Muscle of leg (tissue), 11 donors: ENCODE data around the gene CACNA2D2. TPM values are rescaled to one million over a fixed set of nuclear protein-coding genes. Genes with fewer than 3 reads are reported as not detected.
A peak's percentile ranks its signal among the peaks of the same experiment; 100 is the strongest.
"Not testable (repeated sequence)": the region's sequence is repeated elsewhere in the genome, so short reads cannot be mapped to it uniquely, and the experiment has no call there.

Source experiments
- DNase-seq: peaks from one replicate; pipeline ENCODE4 v3.0.0; 2013
- H3K27ac ChIP-seq: one replicate; pipeline ENCODE4 v1.5.1; 2013; ENCODE audit warnings: mild to moderate bottlenecking, low read length, control low read depth
- H3K27me3 ChIP-seq: one replicate; pipeline ENCODE4 v1.6.1; 2013; ENCODE audit warnings: low read length; ENCODE audit not compliant: control insufficient read depth, insufficient read depth
- H3K36me3 ChIP-seq: one replicate; pipeline ENCODE4 v1.6.1; 2013; ENCODE audit warnings: low read length; ENCODE audit not compliant: control insufficient read depth, insufficient read depth
- H3K4me1 ChIP-seq: one replicate; pipeline ENCODE4 v1.6.1; 2013; ENCODE audit warnings: low read length; ENCODE audit not compliant: control insufficient read depth, insufficient read depth
- H3K4me3 ChIP-seq: one replicate; pipeline ENCODE4 v1.5.1; 2013; ENCODE audit warnings: low read length, control low read depth
- H3K9me3 ChIP-seq: replicated peaks from 2 replicates; pipeline ENCODE4 v1.6.1; 2013; ENCODE audit warnings: low read depth, low read length; ENCODE audit not compliant: control insufficient read depth
- WGBS: methylation state at CpG from one replicate; pipeline ENCODE4 v1.1.5; 2013; ENCODE audit warnings: missing lambda C conversion rate; ENCODE audit not compliant: insufficient coverage; 5-methylcytosine and 5-hydroxymethylcytosine counted together
- polyA plus RNA-seq, 8 donors: library from polyadenylated mRNA; unstranded; fragments of 120-200 nt; gene quantifications; one replicate each; pipeline versions ENCODE4 v1.2.1 to v1.2.3, GENCODE V29; 2013; ENCODE audit warnings: inconsistent platforms in 1 of 8, low replicate concordance in 1 of 8; ENCODE audit not compliant: insufficient read length in 8 of 8, insufficient read depth in 1 of 8
- total RNA-seq: library from RNA; stranded (reverse); fragments of 120-200 nt; gene quantifications from one replicate; pipeline ENCODE4 v1.2.4, GENCODE V29; 2013

CACNA2D2 gene
- total and polyA plus RNA-seq, 9 donors = 3.0 to 12.6 (median 9.3) TPM

- Histone ChIP-seq H3K4me3 (no peak overlapping the region), H3K36me3 (no peaks in the 10 kb centered on the region), H3K9me3 (no peaks in the 10 kb centered on the region), H3K27me3 (peaks cover 9% of the 10 kb centered on the region), H3K27ac (peak overlapping the region; percentile 73), H3K4me1 (peaks cover 44% of the 10 kb centered on the region)
- no peak for DNase-seq
- 21% methylated on average over 3 of the region's 4 CpGs for WGBS
Observed at GRCh38 chr3:50516440-50516871, 13.0 kb upstream of the CACNA2D2 start.

DNA sequence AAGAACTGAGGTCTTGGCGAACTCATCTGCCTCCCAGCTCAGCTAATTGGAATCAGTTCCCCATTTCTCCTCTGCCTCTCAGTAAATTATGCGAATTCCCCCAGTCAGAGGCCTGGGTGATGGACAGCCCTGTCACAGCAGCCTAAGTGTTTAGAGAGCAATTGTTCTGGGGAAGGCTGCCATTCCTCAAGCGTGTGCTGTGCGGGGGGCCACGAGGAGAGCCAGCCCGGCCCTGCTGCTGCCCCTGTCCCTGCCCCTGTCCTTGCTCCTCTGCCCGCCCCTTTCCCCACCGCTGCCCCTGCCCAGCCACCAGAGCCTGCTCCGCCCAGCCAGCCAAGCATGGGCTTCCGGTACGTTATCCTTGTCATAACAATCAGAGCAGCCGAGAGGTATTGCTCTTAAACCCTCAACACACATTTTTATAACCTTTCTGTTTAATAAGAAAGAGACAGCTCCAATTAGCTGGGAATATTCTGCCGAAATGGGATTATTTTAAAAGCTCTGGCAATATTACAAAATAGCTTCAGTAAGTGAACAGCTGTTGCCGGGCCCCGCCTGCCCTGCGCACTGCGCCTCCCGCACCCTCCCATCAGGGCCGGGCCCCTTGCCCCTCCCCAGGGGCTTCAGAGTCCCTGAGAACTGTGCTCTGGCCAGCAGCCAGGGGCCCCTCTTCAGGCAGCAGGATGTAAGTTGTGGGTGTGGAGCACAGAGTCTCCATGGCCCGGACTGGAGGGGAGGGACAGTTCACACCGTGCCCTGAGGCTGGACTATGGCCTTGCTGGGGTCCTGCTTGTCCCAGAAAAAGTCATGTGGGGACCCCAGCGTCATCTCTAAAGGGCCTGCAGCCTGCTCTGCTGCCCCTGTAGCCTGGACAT, 12.4 kb upstream of the CACNA2D2 start:
- WGBS = 4% methylated on average over 12 of the region's 22 CpGs
- Histone ChIP-seq H3K4me3 (no peak overlapping the region), H3K4me1 (peaks cover 44% of the 10 kb centered on the region), H3K36me3 (no peaks in the 10 kb centered on the region), H3K27ac (peak overlapping the region; percentile 73), H3K27me3 (peaks cover 9% of the 10 kb centered on the region), H3K9me3 (no peaks in the 10 kb centered on the region)
- peak; percentile 81 for DNase-seq

DNA sequence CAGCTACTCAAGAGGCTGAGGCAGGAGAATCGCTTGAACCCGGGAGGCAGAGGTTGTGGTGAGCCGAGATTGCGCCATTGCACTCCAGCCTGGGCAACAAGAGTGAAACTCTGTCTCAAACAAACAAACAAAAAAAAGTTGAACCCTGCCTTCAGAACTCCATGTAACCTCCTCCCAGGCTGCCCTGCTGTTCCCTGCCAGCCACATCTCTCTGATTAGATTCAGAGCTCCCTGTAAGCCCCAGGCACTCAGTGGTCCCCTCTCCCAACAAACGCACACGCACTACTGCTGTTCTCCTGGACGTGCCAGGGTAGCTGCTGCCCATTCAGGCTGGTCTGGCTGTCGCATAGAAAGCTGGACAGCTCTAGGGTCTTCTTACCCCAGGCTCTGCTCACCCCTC, 9.5 kb upstream of the CACNA2D2 start:
- WGBS = 88% methylated on average over 8 of the region's 8 CpGs
- Histone ChIP-seq H3K27me3 (peaks cover 11% of the 10 kb centered on the region), H3K4me1 (peaks cover 37% of the 10 kb centered on the region)
- H3K4me3 ChIP-seq, H3K36me3 ChIP-seq, DNase-seq, H3K9me3 ChIP-seq, H3K27ac ChIP-seq: not testable (repeated sequence)

DNA sequence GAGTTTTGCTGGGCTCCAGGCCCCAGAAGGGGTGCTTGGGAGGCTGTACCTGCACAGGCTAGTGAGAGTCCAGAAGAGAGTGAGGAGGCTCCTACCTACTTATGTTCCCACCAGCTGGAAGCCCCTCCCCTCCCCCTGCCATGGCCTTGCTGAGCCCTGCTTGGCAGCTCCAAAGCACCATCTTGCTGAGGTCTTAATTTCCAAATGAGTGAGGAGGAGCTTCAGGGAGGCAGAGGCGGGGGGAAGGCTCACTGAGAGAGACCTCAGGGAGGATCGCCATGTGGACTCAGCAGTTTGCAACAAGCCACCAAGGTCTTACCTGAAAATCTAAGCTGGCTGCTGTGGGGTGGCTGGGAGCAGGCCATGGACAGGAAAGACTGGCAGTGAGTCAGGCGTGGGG, 8.7 kb upstream of the CACNA2D2 start:
- Histone ChIP-seq H3K36me3 (no peaks in the 10 kb centered on the region), H3K4me1 (peaks cover 32% of the 10 kb centered on the region), H3K9me3 (no peaks in the 10 kb centered on the region), H3K27me3 (peaks cover 11% of the 10 kb centered on the region), H3K4me3 (no peak overlapping the region), H3K27ac (no peak overlapping the region)
- WGBS = 78% methylated on average over 3 of the region's 3 CpGs
- DNase-seq = no peak

- WGBS = 38% methylated on average over 1 of the region's 2 CpGs
Observed at GRCh38 chr3:50510325-50510724, 6.9 kb upstream of the CACNA2D2 start.

GRCh38 chr3:50509715-50510114, 6.3 kb upstream of the CACNA2D2 start:
- no peak overlapping the region for H3K4me3 ChIP-seq
- WGBS = no CpG with 5 or more reads among the region's 5 CpGs
- H3K9me3 ChIP-seq = no peaks in the 10 kb centered on the region
- H3K36me3 ChIP-seq = no peaks in the 10 kb centered on the region
- peaks cover 8% of the 10 kb centered on the region for H3K4me1 ChIP-seq
- peaks cover 16% of the 10 kb centered on the region for H3K27me3 ChIP-seq
- no peak for DNase-seq
- H3K27ac ChIP-seq = no peak overlapping the region

More at GRCh38 chr3:50510325-50510724, 6.9 kb upstream of the CACNA2D2 start:
- Histone ChIP-seq H3K36me3 (no peaks in the 10 kb centered on the region), H3K9me3 (no peaks in the 10 kb centered on the region), H3K4me3 (no peak overlapping the region), H3K27ac (no peak overlapping the region), H3K27me3 (peaks cover 13% of the 10 kb centered on the region), H3K4me1 (peaks cover 14% of the 10 kb centered on the region)
- no peak for DNase-seq

DNA sequence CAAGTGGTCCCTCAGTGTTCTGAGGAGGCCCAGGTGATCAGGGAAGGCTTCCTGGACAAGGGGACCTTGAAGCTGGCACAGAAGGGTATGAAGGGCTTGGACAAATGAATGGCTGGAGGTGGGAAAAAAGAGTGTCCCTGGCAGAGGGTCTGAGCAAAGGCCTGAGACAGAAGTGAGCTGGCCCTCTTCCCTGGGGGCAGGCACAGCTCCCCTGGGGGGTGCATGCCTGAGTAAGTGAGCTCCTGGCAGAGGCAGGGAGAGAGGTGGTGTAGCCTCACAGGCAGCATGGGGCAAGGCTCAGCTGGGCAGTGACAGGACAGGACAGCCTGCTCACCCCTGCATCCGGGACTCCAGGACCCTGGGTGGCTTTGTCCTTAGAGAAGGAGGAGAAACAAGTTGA, 5.4 kb upstream of the CACNA2D2 start:
- 80% methylated on average over 1 of the region's 1 CpG for WGBS
- no peak for DNase-seq
- peaks cover 4% of the 10 kb centered on the region for H3K4me1 ChIP-seq
- no peak overlapping the region for H3K27ac ChIP-seq
- H3K9me3 ChIP-seq = no peaks in the 10 kb centered on the region
- H3K36me3 ChIP-seq = no peaks in the 10 kb centered on the region
- peaks cover 15% of the 10 kb centered on the region for H3K27me3 ChIP-seq
- no peak overlapping the region for H3K4me3 ChIP-seq

- no peaks in the 10 kb centered on the region for H3K9me3 ChIP-seq
- peaks cover 30% of the 10 kb centered on the region for H3K27me3 ChIP-seq
- H3K4me1 ChIP-seq = peaks cover 16% of the 10 kb centered on the region
- DNase-seq = no peak
- 65% methylated on average over 4 of the region's 4 CpGs for WGBS
- H3K36me3 ChIP-seq = no peaks in the 10 kb centered on the region
- no peak overlapping the region for H3K27ac ChIP-seq
- H3K4me3 ChIP-seq = no peak overlapping the region
Observed at GRCh38 chr3:50506169-50506568, 2.7 kb upstream of the CACNA2D2 start.

- Histone ChIP-seq H3K4me3 (no peak overlapping the region), H3K4me1 (peaks cover 16% of the 10 kb centered on the region), H3K27me3 (peaks cover 42% of the 10 kb centered on the region), H3K9me3 (no peaks in the 10 kb centered on the region), H3K27ac (no peak overlapping the region), H3K36me3 (no peaks in the 10 kb centered on the region)
- WGBS = no CpG with 5 or more reads among the region's 2 CpGs
- no peak for DNase-seq
Observed at GRCh38 chr3:50504681-50505080, 1.2 kb upstream of the CACNA2D2 start.

DNA sequence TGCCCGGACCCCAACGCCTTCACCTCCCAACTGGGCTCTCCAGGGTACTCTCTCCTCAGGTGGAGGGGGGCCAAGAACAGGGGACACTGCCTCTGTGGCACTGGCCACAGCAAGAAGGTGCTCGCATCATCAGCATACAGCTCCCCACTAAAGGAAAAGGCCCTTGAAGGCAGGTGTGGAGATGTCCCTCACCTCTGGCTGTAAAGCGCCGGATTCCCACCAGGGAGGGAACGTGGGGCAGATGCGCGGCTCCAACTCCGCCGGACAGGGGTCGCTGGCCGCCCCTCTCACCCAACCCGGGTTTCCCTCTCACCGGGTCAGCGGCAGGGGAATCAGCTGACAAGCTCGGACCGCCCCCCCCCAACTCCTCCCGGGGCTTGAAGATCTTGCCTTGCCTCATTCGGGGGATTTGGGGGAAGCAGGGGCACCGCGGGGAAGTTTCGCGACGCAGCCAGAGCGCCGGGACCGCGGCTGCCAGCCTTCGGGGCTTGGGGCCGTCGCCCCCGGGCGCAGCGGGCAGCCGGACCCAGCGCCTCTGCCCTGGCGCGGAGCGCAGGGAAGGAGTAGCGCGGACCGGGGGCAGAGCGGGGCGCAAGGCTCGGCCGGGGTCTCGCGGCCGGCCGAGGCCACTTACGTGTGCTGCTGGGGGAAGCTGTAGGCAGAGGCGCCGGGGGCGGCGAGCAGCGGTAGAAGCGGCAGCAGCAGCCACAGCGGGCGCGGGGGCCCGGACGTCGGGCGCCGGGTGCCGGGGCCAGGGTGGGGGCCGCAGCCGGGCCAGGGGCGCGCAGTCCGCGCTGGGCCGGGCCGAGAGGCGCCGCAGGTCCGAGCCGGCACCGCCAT, 630 bp downstream of the CACNA2D2 start:
- Histone ChIP-seq H3K27ac (no peak overlapping the region), H3K4me3 (peak overlapping the region; percentile 37), H3K27me3 (peaks cover 38% of the 10 kb centered on the region), H3K36me3 (no peaks in the 10 kb centered on the region), H3K4me1 (peaks cover 16% of the 10 kb centered on the region), H3K9me3 (no peaks in the 10 kb centered on the region)
- DNase-seq = no peak
- WGBS = under 1% methylated on average over 78 of the region's 79 CpGs
